ENCODE measurements around the gene TMEM181.

- no peak for TF ChIP-seq CTCF (IDR thresholded peaks at IDR 0.05; ENCODE audit: insufficient read depth, low read depth, low read length)
- TF ChIP-seq EZH2 (IDR thresholded peaks at IDR 0.05; ENCODE audit: insufficient read depth, low read length): no peak
These were observed 31.4 kb downstream of the TMEM181 start for GRCh38 chr6:158591134-158591809.
